ENCODE data around the gene CPZ. TPM values are rescaled to one million over a fixed set of nuclear protein-coding genes. Genes with fewer than 3 reads are reported as not detected.

CPZ gene
- total RNA-seq, 1 experiment from 2014 or later: 37.3 TPM

DNA sequence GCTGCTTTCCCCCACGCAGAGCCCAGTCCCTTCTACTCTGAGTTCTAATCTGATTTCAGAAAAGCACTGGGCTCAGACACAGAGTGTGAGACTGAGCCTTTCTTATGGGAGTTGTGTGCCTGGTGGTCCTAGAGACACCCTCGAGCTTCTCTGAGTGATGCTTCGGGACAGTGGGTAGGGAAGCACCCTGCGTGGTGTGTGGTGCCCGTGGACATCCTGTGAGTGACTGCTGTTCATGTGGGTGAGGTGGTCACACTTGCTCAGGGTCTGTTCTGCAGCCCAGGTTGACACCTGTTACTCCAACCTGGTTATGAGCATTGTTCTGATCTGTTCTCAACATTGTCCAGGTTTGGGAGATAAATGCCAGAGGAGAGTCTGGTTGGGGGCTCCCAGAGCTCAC lies 6.3 kb upstream of the CPZ start:
- WGBS (ENCODE audit: extremely low coverage, insufficient read length, low lambda C conversion rate): no CpG with 5 or more reads among the region's 5 CpGs
- Histone ChIP-seq H3K18ac (ENCODE audit: insufficient read length, low read depth, low read length) (no peak overlapping the region), H2AK5ac (ENCODE audit: insufficient read length, low read length) (no peak overlapping the region), H3K79me2 (ENCODE audit: insufficient read depth, low read length) (no peaks in the 10 kb centered on the region), H3K4me1 (ENCODE audit: insufficient read depth, low read length) (no peaks in the 10 kb centered on the region), H3K4me2 (ENCODE audit: insufficient read depth, insufficient read length, low read length) (no peak overlapping the region), H2BK15ac (ENCODE audit: low read depth, low read length) (no peak overlapping the region), H3K14ac (ENCODE audit: insufficient read depth, low read length) (no peak overlapping the region), H3K27me3 (ENCODE audit: insufficient read depth, low read length) (peaks cover 6% of the 10 kb centered on the region; the same call in 1 of the 2 replicates), H4K20me1 (ENCODE audit: control insufficient read depth, insufficient read depth, insufficient read length) (no peaks in the 10 kb centered on the region), H3K23ac (ENCODE audit: insufficient read length, low read depth, low read length) (no peak overlapping the region), H4K5ac (ENCODE audit: insufficient read length, low read depth, low read length) (no peak overlapping the region), H2BK20ac (ENCODE audit: low read depth, low read length, poor library complexity, severe bottlenecking) (no peak overlapping the region), H3K79me1 (ENCODE audit: insufficient read depth, low read depth, low read length, poor library complexity, severe bottlenecking) (no peaks in the 10 kb centered on the region), H3K23me2 (ENCODE audit: insufficient read length, low read depth, low read length, poor library complexity, severe bottlenecking) (no peaks in the 10 kb centered on the region), H2BK120ac (ENCODE audit: low read depth, low read length, poor library complexity, severe bottlenecking) (no peak overlapping the region), H2BK5ac (ENCODE audit: insufficient read length, low read length) (no peak overlapping the region), H3K4ac (ENCODE audit: low read depth, low read length) (no peak overlapping the region), H4K91ac (ENCODE audit: insufficient read length, low read depth, low read length) (no peak overlapping the region), H3K27ac (ENCODE audit: insufficient read length, low read depth, low read length) (no peak overlapping the region), H2AFZ (ENCODE audit: low read length) (no peak overlapping the region), H3K9me3 (ENCODE audit: control insufficient read depth, low read depth, low read length) (no peaks in the 10 kb centered on the region), H3T11ph (ENCODE audit: low read length) (no peak overlapping the region), H4K8ac (replicated peaks; ENCODE audit: insufficient read length, low read depth, low read length) (no peak overlapping the region), H2BK12ac (ENCODE audit: insufficient read length, low read depth, low read length) (no peak overlapping the region), H3K9ac (ENCODE audit: extremely low read depth, insufficient read length, low read length) (no peak overlapping the region), H3K56ac (ENCODE audit: insufficient read length, low read depth, low read length) (no peak overlapping the region)
- Mint-ChIP-seq H3K4me1 (peaks cover 35 to 39% of the 10 kb centered on the region in 2 experiments), H3K36me3 (ENCODE audit: insufficient read depth in 1 of 3, low read depth in 3 of 3) (no peaks in the 10 kb centered on the region), H3K9me3 (no peaks in the 10 kb centered on the region), H3K4me3 (no peak overlapping the region), H3K27me3 (ENCODE audit: low read depth) (peaks cover 23% of the 10 kb centered on the region), H3K27ac (no peak overlapping the region; a peak in 2 of 7 replicates)
- TF ChIP-seq, protein P1, sequence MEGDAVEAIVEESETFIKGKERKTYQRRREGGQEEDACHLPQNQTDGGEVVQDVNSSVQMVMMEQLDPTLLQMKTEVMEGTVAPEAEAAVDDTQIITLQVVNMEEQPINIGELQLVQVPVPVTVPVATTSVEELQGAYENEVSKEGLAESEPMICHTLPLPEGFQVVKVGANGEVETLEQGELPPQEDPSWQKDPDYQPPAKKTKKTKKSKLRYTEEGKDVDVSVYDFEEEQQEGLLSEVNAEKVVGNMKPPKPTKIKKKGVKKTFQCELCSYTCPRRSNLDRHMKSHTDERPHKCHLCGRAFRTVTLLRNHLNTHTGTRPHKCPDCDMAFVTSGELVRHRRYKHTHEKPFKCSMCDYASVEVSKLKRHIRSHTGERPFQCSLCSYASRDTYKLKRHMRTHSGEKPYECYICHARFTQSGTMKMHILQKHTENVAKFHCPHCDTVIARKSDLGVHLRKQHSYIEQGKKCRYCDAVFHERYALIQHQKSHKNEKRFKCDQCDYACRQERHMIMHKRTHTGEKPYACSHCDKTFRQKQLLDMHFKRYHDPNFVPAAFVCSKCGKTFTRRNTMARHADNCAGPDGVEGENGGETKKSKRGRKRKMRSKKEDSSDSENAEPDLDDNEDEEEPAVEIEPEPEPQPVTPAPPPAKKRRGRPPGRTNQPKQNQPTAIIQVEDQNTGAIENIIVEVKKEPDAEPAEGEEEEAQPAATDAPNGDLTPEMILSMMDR (conservative IDR thresholded peaks at IDR 0.05): no peak
- DNase-seq: no peak
